Cardiac atrium fibroblast (primary cell): ENCODE data around the gene CPT1C. TPM values are rescaled to one million over a fixed set of nuclear protein-coding genes. Genes with fewer than 3 reads are reported as not detected.

Experiments used
- total RNA-seq: library from RNA; depleted of rRNA; stranded (reverse); fragments of >200 nt; gene quantifications from 2 replicates; pipeline ENCODE4 v1.2.3, GENCODE V29; 2015

Gene CPT1C
- total RNA-seq = 8.8 and 11.2 TPM in 2 replicates

DNA sequence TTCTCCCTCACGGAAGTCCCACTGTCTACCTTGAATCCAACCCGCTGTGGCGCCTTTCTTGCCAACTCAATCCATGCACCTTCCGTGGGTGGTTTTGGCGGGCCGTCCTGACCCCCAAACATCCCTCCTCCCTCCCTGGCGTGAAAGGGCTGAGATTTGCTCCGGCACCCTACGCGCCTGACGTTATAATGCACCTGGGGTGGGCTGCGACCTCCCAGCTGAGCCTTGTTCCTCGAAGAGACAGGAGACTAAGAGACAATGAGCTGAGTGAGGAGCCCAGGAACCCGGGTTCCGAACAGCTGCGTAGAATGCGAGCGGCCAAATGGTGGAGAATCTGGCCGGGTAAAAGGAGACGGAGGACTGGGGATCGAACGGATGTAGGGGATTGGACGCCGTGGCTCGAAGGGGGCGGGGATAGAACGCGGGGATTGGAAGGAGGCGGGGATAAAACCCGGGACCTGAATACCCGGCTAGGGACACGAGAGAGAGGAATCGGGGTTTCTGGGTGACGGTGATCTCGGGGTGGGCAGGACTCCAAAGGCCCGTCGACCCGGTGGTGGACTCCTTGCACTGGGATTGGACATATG is at the start of gene CPT1C:
CPT1C (plus strand) TSS at position 461 of the 587 bp plus-strand sequence. CDS start 1,137 bp downstream, outside the sequence.

GRCh38 chr19:49641688-49642491 is 49.0 kb upstream of the CPT1C start, which contains the start of gene SCAF1:
Gene SCAF1, plus strand, starts transcription at chr19:49642209. Its CDS starts 2,818 bp downstream, at chr19:49645027.

DNA sequence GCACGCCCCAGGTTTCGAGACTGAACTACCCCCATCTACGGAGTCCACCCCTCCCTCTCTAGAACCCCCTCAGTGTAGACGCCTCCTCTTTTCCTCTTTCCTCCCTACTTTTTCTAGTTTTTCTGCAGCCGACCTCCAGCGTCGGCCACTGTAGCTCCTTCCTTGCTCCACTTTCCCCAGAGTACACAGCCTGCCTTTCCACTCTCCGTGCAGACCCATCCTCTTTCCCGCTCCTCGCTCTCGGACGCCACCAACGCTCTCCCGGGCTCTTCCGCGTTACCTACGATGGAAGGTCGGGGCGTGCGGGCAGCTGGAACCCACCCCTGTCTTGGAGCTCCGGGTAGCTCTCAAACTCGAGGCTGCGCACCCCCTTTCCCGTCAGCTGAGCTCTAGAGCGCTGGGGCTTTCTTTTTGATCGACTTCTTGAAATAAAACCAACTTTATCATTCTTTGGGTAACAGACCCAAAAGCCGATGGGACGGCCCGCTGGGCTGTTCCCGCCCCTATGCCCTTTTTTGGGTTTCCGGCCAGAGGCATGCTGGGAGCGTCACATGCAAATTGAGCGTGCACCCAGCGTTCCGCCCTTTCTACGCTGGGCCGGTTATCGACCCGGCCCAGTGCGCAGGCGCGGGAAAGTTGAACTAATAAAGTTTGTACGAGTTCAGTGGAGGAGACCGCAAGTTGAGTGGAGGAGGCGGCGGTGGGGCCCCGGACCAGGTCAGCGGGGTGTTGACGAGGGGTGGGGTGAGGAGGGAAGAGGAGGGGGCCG is 25.4 kb upstream of the CPT1C start, which contains the start of the genes BCL2L12 and IRF3:
BCL2L12 (plus strand) TSS at position 583 of the 769 bp plus-strand sequence. CDS start 760 bp downstream, outside the sequence.
IRF3 (minus strand) TSS at position 507 of the 769 bp plus-strand sequence. CDS start 1,019 bp downstream, outside the sequence.

GRCh38 chr19:49677231-49677900 is 13.6 kb upstream of the CPT1C start, which contains the start of gene PRMT1:
Gene PRMT1, plus strand, starts transcription at chr19:49677271. Its CDS starts 10 bp downstream, at chr19:49677281.

GRCh38 chr19:49689133-49690078 is 1.5 kb upstream of the CPT1C start, which contains the start of gene ADM5:
Gene ADM5, plus strand, starts transcription at chr19:49689594. Its CDS starts 244 bp downstream, at chr19:49689838.

GRCh38 chr19:49763230-49763629 is 72.3 kb downstream of the CPT1C start, which contains the start of gene TSKS:
Gene TSKS, minus strand, starts transcription at chr19:49763306. Its CDS starts 59 bp downstream, at chr19:49763247.

Other genes with a start within 250 kb of the CPT1C start
- not detected in 2 replicates for gene SLC17A7, start 249.6 kb upstream of the CPT1C start, total RNA-seq
- 71.0 and 89.9 TPM in 2 replicates for gene PIH1D1, start 239.3 kb upstream of the CPT1C start, total RNA-seq
- 31.1 and 48.8 TPM in 2 replicates for gene ALDH16A1, start 237.9 kb upstream of the CPT1C start, total RNA-seq
- gene FLT3LG, start 216.9 kb upstream of the CPT1C start, total RNA-seq = 3.2 and 5.0 TPM in 2 replicates
- gene RPL13A, start 203.5 kb upstream of the CPT1C start, total RNA-seq = 3,850 and 3,885 TPM in 2 replicates
- 4,588 and 4,689 TPM in 2 replicates for gene RPS11, start 194.7 kb upstream of the CPT1C start, total RNA-seq
- gene FCGRT, start 178.5 kb upstream of the CPT1C start, total RNA-seq = 130 and 246 TPM in 2 replicates
- 274 and 377 TPM in 2 replicates for gene RCN3, start 163.1 kb upstream of the CPT1C start, total RNA-seq
- 56.3 and 65.0 TPM in 2 replicates for gene NOSIP, start 110.6 kb upstream of the CPT1C start, total RNA-seq
- gene PRRG2, start 109.8 kb upstream of the CPT1C start, total RNA-seq = not detected in 2 replicates
- gene PRR12, start 99.9 kb upstream of the CPT1C start, total RNA-seq = 4.4 and 5.2 TPM in 2 replicates
- gene RRAS, start 51.0 kb upstream of the CPT1C start, total RNA-seq = 108 and 112 TPM in 2 replicates
- 21.1 and 25.8 TPM in 2 replicates for gene SCAF1, start 48.9 kb upstream of the CPT1C start, total RNA-seq
- gene IRF3, start 25.3 kb upstream of the CPT1C start, total RNA-seq = 52.7 and 69.3 TPM in 2 replicates
- gene BCL2L12, start 25.2 kb upstream of the CPT1C start, total RNA-seq = 7.8 and 12.5 TPM in 2 replicates
- 248 and 251 TPM in 2 replicates for gene PRMT1, start 13.8 kb upstream of the CPT1C start, total RNA-seq
- gene ADM5, start 1.5 kb upstream of the CPT1C start, total RNA-seq = 0.72 TPM in 1 of 2 replicates, not detected in the other
- gene TSKS, start 72.2 kb downstream of the CPT1C start, total RNA-seq = 0.54 and 0.65 TPM in 2 replicates
- 189 and 206 TPM in 2 replicates for gene AP2A1, start 75.9 kb downstream of the CPT1C start, total RNA-seq
- 12.2 and 15.2 TPM in 2 replicates for gene FUZ, start 122.2 kb downstream of the CPT1C start, total RNA-seq
- gene MED25, start 127.2 kb downstream of the CPT1C start, total RNA-seq = 20.3 and 20.9 TPM in 2 replicates
- 72.9 and 91.9 TPM in 2 replicates for gene PTOV1, start 160.0 kb downstream of the CPT1C start, total RNA-seq
- 25.3 and 57.9 TPM in 2 replicates for gene PNKP, start 176.5 kb downstream of the CPT1C start, total RNA-seq
- 23.7 and 28.3 TPM in 2 replicates for gene AKT1S1, start 186.2 kb downstream of the CPT1C start, total RNA-seq
- 20.4 and 27.7 TPM in 2 replicates for gene TBC1D17, start 186.6 kb downstream of the CPT1C start, total RNA-seq
- not detected in 2 replicates for gene IL4I1, start 205.8 kb downstream of the CPT1C start, total RNA-seq
- 28.0 and 31.4 TPM in 2 replicates for gene ATF5, start 238.1 kb downstream of the CPT1C start, total RNA-seq
- gene NUP62, start 238.4 kb downstream of the CPT1C start, total RNA-seq = 27.4 and 33.2 TPM in 2 replicates